ENCODE data around the gene FAT1.

FAT1 gene

GRCh38 chr4:186642530-186642929 is 81.1 kb downstream of the FAT1 start:
- TF ChIP-seq CTCF (IDR thresholded peaks at IDR 0.05), result no peak
- Histone ChIP-seq H3K27me3 (ENCODE audit: control insufficient read depth, insufficient read depth, low read length) (no peaks in the 10 kb centered on the region), H3K27ac (no peak overlapping the region), H3K4me2 (ENCODE audit: low read length) (no peak overlapping the region), H3K4me3 (ENCODE audit: low read depth, low read length) (no peak overlapping the region), H3K79me2 (no peaks in the 10 kb centered on the region), H3K9ac (no peak overlapping the region), H3K9me3 (ENCODE audit: control insufficient read depth, low read length) (no peaks in the 10 kb centered on the region), H3K36me3 (ENCODE audit: control insufficient read depth, insufficient read depth, low read length) (no peaks in the 10 kb centered on the region), H3K4me1 (no peaks in the 10 kb centered on the region), H2AFZ (no peak overlapping the region)

- Histone ChIP-seq H3K36me3 (ENCODE audit: control insufficient read depth, insufficient read depth, low read length) (no peaks in the 10 kb centered on the region), H3K4me1 (no peaks in the 10 kb centered on the region), H2AFZ (no peak overlapping the region), H3K4me2 (ENCODE audit: low read length) (no peak overlapping the region), H3K9ac (no peak overlapping the region), H3K79me2 (no peaks in the 10 kb centered on the region), H3K27ac (no peak overlapping the region), H3K9me3 (ENCODE audit: control insufficient read depth, low read length) (no peaks in the 10 kb centered on the region), H3K4me3 (ENCODE audit: low read depth, low read length) (no peak overlapping the region), H3K27me3 (ENCODE audit: control insufficient read depth, insufficient read depth, low read length) (no peaks in the 10 kb centered on the region)
- no peak for TF ChIP-seq CTCF (IDR thresholded peaks at IDR 0.05)
Observed at GRCh38 chr4:186634591-186635128, 89.0 kb downstream of the FAT1 start.

GRCh38 chr4:186633844-186634243 is 89.8 kb downstream of the FAT1 start:
- no peaks in the 10 kb centered on the region for H3K79me2 ChIP-seq
- no peak overlapping the region for H2AFZ ChIP-seq
- no peak overlapping the region for H3K4me3 ChIP-seq (ENCODE audit: low read depth, low read length)
- H3K9me3 ChIP-seq (ENCODE audit: control insufficient read depth, low read length), result no peaks in the 10 kb centered on the region
- no peak overlapping the region for H3K4me2 ChIP-seq (ENCODE audit: low read length)
- H3K9ac ChIP-seq, result no peak overlapping the region
- no peak overlapping the region for H3K27ac ChIP-seq
- H3K4me1 ChIP-seq, result no peaks in the 10 kb centered on the region
- no peaks in the 10 kb centered on the region for H3K27me3 ChIP-seq (ENCODE audit: control insufficient read depth, insufficient read depth, low read length)
- no peak for TF ChIP-seq CTCF (IDR thresholded peaks at IDR 0.05)
- no peaks in the 10 kb centered on the region for H3K36me3 ChIP-seq (ENCODE audit: control insufficient read depth, insufficient read depth, low read length)

GRCh38 chr4:186630128-186630527 is 93.5 kb downstream of the FAT1 start:
- Histone ChIP-seq H3K4me2 (ENCODE audit: low read length) (no peak overlapping the region), H3K27ac (no peak overlapping the region), H3K4me1 (no peaks in the 10 kb centered on the region), H3K9me3 (ENCODE audit: control insufficient read depth, low read length) (no peaks in the 10 kb centered on the region), H3K79me2 (no peaks in the 10 kb centered on the region), H3K4me3 (ENCODE audit: low read depth, low read length) (no peak overlapping the region), H3K36me3 (ENCODE audit: control insufficient read depth, insufficient read depth, low read length) (no peaks in the 10 kb centered on the region), H3K27me3 (ENCODE audit: control insufficient read depth, insufficient read depth, low read length) (no peaks in the 10 kb centered on the region), H2AFZ (no peak overlapping the region), H3K9ac (no peak overlapping the region)
- no peak for TF ChIP-seq CTCF (IDR thresholded peaks at IDR 0.05)

GRCh38 chr4:186628058-186628711 is 95.5 kb downstream of the FAT1 start:
- Histone ChIP-seq H2AFZ (no peak overlapping the region), H3K27ac (no peak overlapping the region), H3K79me2 (no peaks in the 10 kb centered on the region), H3K9ac (no peak overlapping the region), H3K4me2 (ENCODE audit: low read length) (no peak overlapping the region), H3K36me3 (ENCODE audit: control insufficient read depth, insufficient read depth, low read length) (no peaks in the 10 kb centered on the region), H3K27me3 (ENCODE audit: control insufficient read depth, insufficient read depth, low read length) (no peaks in the 10 kb centered on the region), H3K9me3 (ENCODE audit: control insufficient read depth, low read length) (no peaks in the 10 kb centered on the region), H3K4me1 (no peaks in the 10 kb centered on the region), H3K4me3 (ENCODE audit: low read depth, low read length) (no peak overlapping the region)
- no peak for TF ChIP-seq CTCF (IDR thresholded peaks at IDR 0.05)

Data from parathyroid adenoma (tissue), 2 donors.